MCF 10A (cell line): ENCODE measurements around the gene SYNDIG1L. TPM values are rescaled to one million over a fixed set of nuclear protein-coding genes. Genes with fewer than 3 reads are reported as not detected.

Experiments
- BruUV-seq: library from RNA; stranded (reverse); fragments of 400-500 nt; replicated peaks from 2 replicates; lab custom pipeline; 2021; lab: Mats Ljungman, UMichigan
- CTCF ChIA-PET: fragments of 300-600 bp; sonication (Branson Sonifier 250); formaldehyde crosslinking; extraction: SDS; loops from one replicate; lab custom pipeline; 2021; ENCODE audit warnings: antibody characterized with exemption, inconsistent platforms; lab: Yijun Ruan, JAX
- POLR2A ChIA-PET: fragments of 300-600, 350-650 bp; sonication (Branson Sonifier 250); formaldehyde crosslinking; extraction: SDS; loops from one replicate; lab custom pipeline; 2020; ENCODE audit warnings: antibody characterized with exemption, inconsistent platforms; lab: Yijun Ruan, JAX
- DNase-seq: peaks from one replicate; pipeline ENCODE4 v3.0.0-alpha.2; 2018; ENCODE audit not compliant: unreplicated experiment
- H3K27ac Mint-ChIP-seq: one replicate; pipeline ENCODE4 v1.8.0; 2022; ENCODE audit warnings: mild to moderate bottlenecking, low read depth, mixed read lengths; ENCODE audit not compliant: unreplicated experiment
- H3K27me3 Mint-ChIP-seq: one replicate; pipeline ENCODE4 v1.8.0; 2022; ENCODE audit warnings: mixed read lengths; ENCODE audit not compliant: insufficient read depth, unreplicated experiment
- H3K36me3 Mint-ChIP-seq: one replicate; pipeline ENCODE4 v1.8.0; 2022; ENCODE audit warnings: mild to moderate bottlenecking, moderate library complexity, mixed read lengths; ENCODE audit not compliant: insufficient read depth, unreplicated experiment
- H3K4me1 Mint-ChIP-seq: one replicate; pipeline ENCODE4 v1.8.0; 2022; ENCODE audit warnings: mixed read lengths; ENCODE audit not compliant: insufficient read depth, unreplicated experiment
- H3K4me3 Mint-ChIP-seq: one replicate; pipeline ENCODE4 v1.8.0; 2022; ENCODE audit warnings: mild to moderate bottlenecking, moderate library complexity, mixed read lengths; ENCODE audit not compliant: unreplicated experiment
- H3K9me3 Mint-ChIP-seq: one replicate; pipeline ENCODE4 v1.8.0; 2022; ENCODE audit warnings: mixed read lengths; ENCODE audit not compliant: unreplicated experiment
- CTCF ChIP-seq: fragments of 200-600 bp; IDR thresholded peaks from one replicate; pipeline ENCODE4 v1.8.0; 2022; ENCODE audit warnings: antibody characterized with exemption, mild to moderate bottlenecking; ENCODE audit not compliant: unreplicated experiment
- intact Hi-C: fragments of 100-400 bp; cut with micrococcal nuclease; formaldehyde crosslinking; loops from 2 replicates; pipeline ENCODE4 v1.14.1; 2022
- total RNA-seq: library from RNA; stranded (reverse); gene quantifications from 2 replicates; pipeline ENCODE4 v1.2.3, GENCODE V29; 2022

The SYNDIG1L gene
- total RNA-seq, 1 experiment from 2014 or later: not detected

- H3K4me1 Mint-ChIP-seq: no peaks in the 10 kb centered on the region
- no peaks in the 10 kb centered on the region for H3K36me3 Mint-ChIP-seq
- POLR2A ChIA-PET: interaction anchor here (0.5 kb wide), 1 partner anchor 106 kb away, joined by 3 read pairs; no protein-coding TSS in a partner anchor
- H3K4me3 Mint-ChIP-seq: no peak overlapping the region
- CTCF ChIA-PET: interaction anchor here (0.6 to 0.7 kb wide), 2 partner anchors 8 to 1032 kb away, joined by 3 to 4 read pairs; no protein-coding TSS in a partner anchor
- no peak for TF ChIP-seq CTCF
- H3K9me3 Mint-ChIP-seq: no peaks in the 10 kb centered on the region
- H3K27ac Mint-ChIP-seq: no peak overlapping the region
- intact Hi-C loops: no loop called here
- no TSS peak for BruUV-seq
- peak; percentile 9 for DNase-seq
- H3K27me3 Mint-ChIP-seq: peaks cover 57% of the 10 kb centered on the region
These were observed 347 bp downstream of the SYNDIG1L start for GRCh38 chr14:74425525-74426201.

GRCh38 chr14:74424606-74425005, 1.4 kb downstream of the SYNDIG1L start:
- BruUV-seq: no TSS peak
- no peaks in the 10 kb centered on the region for H3K36me3 Mint-ChIP-seq
- no peaks in the 10 kb centered on the region for H3K9me3 Mint-ChIP-seq
- peaks cover 46% of the 10 kb centered on the region for H3K27me3 Mint-ChIP-seq
- no peak overlapping the region for H3K4me3 Mint-ChIP-seq
- no peaks in the 10 kb centered on the region for H3K4me1 Mint-ChIP-seq
- TF ChIP-seq CTCF: no peak
- no peak overlapping the region for H3K27ac Mint-ChIP-seq
- CTCF ChIA-PET: interaction anchor here (0.5 kb wide), 1 partner anchor 237 kb away, joined by 5 read pairs; no protein-coding TSS in a partner anchor
- POLR2A ChIA-PET: no interaction called here
- DNase-seq: no peak
- intact Hi-C loops: no loop called here

GRCh38 chr14:74423246-74423645, 2.8 kb downstream of the SYNDIG1L start:
- Mint-ChIP-seq H3K36me3 (no peaks in the 10 kb centered on the region), H3K4me1 (no peaks in the 10 kb centered on the region), H3K27me3 (peaks cover 33% of the 10 kb centered on the region), H3K27ac (no peak overlapping the region), H3K4me3 (no peak overlapping the region), H3K9me3 (no peaks in the 10 kb centered on the region)
- no peak for DNase-seq
- CTCF ChIA-PET: no interaction called here
- intact Hi-C loops: no loop called here
- no TSS peak for BruUV-seq
- TF ChIP-seq CTCF: no peak
- POLR2A ChIA-PET: no interaction called here

- Mint-ChIP-seq H3K4me1 (no peaks in the 10 kb centered on the region), H3K27me3 (peaks cover 20% of the 10 kb centered on the region), H3K36me3 (no peaks in the 10 kb centered on the region), H3K9me3 (no peaks in the 10 kb centered on the region), H3K4me3 (no peak overlapping the region), H3K27ac (no peak overlapping the region)
- TF ChIP-seq CTCF: no peak
- intact Hi-C loops: no loop called here
- POLR2A ChIA-PET: no interaction called here
- no TSS peak for BruUV-seq
- DNase-seq: no peak
- CTCF ChIA-PET: interaction anchor here (0.6 kb wide), 1 partner anchor 358 kb away, joined by 3 read pairs; no protein-coding TSS in a partner anchor
These were observed 4.0 kb downstream of the SYNDIG1L start for GRCh38 chr14:74421981-74422380.
